ENCODE results near the gene NPAS2.

The NPAS2 gene

DNA sequence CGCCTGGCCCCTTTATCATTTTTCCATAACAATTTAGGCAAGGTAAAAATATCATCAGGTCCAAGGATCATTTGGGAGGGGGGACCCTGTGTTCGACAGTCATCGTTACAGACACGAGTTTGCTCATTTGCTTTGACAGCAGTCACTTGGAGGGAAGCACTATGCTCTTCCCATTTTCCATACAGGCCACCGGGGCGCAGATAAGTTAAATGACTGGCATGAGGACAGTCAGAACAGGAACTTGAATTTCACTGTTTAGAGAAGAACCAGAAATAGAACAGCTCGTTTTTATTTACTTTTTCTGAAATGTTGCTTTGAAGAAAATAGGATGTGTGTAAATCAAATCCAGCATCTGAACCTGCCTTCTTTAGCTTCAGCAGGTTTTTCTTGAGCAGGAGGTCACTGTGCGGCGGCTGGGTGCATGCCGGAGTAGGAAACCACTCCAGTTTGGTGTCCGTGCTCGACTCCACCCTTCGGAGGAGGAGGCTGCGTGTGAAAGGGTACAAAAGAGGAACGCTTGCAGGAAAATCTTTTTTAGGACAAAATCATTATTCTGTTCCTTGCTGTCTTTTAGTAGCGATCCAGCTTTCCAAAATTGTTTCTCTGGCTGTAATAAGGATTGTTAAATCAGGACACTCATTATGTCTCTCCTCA is 15.2 kb downstream of the NPAS2 start:
- TF ChIP-seq CTCF (IDR thresholded peaks at IDR 0.05; ENCODE audit: insufficient read depth, low read depth, low read length, missing control alignments) = no peak

DNA sequence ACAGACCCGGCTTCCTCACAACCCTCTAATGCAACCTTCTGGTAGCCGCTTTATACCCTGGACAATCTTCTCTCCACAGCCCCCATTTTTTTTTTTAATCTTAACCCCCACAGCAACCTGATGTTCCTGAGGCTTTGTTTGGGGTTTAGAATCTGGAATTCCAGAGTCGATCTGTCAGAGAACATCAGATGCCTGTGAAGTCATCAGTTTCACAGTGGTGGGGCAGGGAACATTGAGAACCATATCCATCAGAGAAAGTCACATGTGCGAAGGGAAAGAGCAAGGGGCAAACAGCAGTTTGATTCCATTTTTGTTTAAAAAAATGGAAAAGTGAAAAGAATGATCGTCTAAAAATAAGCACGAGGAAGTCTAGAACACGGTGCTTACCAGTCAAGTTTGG is 20.6 kb downstream of the NPAS2 start:
- H3K4me3 ChIP-seq (ENCODE audit: low read depth, low read length) = no peak overlapping the region
- no peak for DNase-seq (ENCODE audit: low read depth)
- no peak for TF ChIP-seq CTCF (IDR thresholded peaks at IDR 0.05; ENCODE audit: insufficient read depth, low read depth, low read length, missing control alignments)

More for the DNA sequence above, 15.2 kb downstream of the NPAS2 start:
- no peak for DNase-seq (ENCODE audit: low read depth)
- no peak overlapping the region for H3K4me3 ChIP-seq (ENCODE audit: low read depth, low read length)

GRCh38 chr2:100842241-100842922 is 22.4 kb downstream of the NPAS2 start:
- DNase-seq (ENCODE audit: low read depth) = no peak
- H3K4me3 ChIP-seq (ENCODE audit: low read depth, low read length) = no peak overlapping the region
- no peak for TF ChIP-seq CTCF (IDR thresholded peaks at IDR 0.05; ENCODE audit: insufficient read depth, low read depth, low read length, missing control alignments)

DNA sequence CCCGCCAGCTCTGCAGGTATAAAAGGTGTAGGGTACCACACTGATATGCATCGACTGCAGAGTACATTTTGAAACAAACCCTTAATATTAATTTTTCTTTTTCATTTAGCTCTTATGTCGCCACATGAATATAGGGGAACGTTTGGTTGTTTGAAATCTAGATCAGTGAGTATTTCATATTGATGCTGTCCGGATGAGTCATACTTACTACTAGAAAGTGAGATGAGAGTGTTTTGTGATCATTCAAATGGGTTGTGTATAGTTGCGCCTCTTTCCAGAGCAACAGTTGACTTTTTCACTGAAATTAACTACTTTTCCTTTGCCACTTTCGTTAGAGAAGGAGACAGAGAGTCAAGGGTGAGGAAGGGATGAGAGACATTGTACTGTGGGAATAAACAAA is 24.6 kb downstream of the NPAS2 start:
- no peak for DNase-seq (ENCODE audit: low read depth)
- H3K4me3 ChIP-seq (ENCODE audit: low read depth, low read length) = no peak overlapping the region
- TF ChIP-seq CTCF (IDR thresholded peaks at IDR 0.05; ENCODE audit: insufficient read depth, low read depth, low read length, missing control alignments) = no peak

GRCh38 chr2:100845141-100845991 is 25.4 kb downstream of the NPAS2 start:
- no peak for DNase-seq (ENCODE audit: low read depth)
- no peak overlapping the region for H3K4me3 ChIP-seq (ENCODE audit: low read depth, low read length)
- TF ChIP-seq CTCF (IDR thresholded peaks at IDR 0.05; ENCODE audit: insufficient read depth, low read depth, low read length, missing control alignments) = no peak

DNA sequence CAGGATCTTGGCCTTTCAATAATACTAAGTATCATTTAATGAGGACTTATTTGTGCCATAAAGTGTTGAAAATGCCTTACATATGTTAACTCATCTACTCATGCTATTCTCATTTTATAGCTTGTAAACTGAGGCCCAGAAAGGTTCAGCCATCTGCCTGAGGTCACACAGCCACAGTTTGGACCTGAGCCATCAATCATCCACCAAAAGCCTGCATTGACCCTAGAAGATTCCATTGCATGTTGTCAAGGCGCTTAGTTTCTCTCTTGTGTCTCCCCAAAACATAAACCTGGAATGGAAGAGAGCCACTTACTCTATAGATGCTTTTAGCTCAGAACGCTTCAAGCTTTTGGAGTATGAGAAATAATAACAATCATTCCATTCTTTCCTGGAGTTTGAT is 26.8 kb downstream of the NPAS2 start:
- TF ChIP-seq CTCF (IDR thresholded peaks at IDR 0.05; ENCODE audit: insufficient read depth, low read depth, low read length, missing control alignments) = no peak
- DNase-seq (ENCODE audit: low read depth) = no peak

More for the DNA sequence above, 26.8 kb downstream of the NPAS2 start:
- H3K4me3 ChIP-seq (ENCODE audit: low read depth, low read length) = no peak overlapping the region

All from GM12865 (cell line).